Nephron (organoid): ENCODE data around the gene ECEL1.

ENCODE experiments used
- H3K27ac Mint-ChIP-seq, 3 experiments: 2 replicates each; pipeline ENCODE4 v1.8.0; 2020; ENCODE audit warnings: mixed read lengths in 3 of 3, mild to moderate bottlenecking in 2 of 3, moderate library complexity in 1 of 3
- H3K27me3 Mint-ChIP-seq: 2 replicates; pipeline ENCODE4 v1.8.0; 2021; ENCODE audit warnings: low read depth, mild to moderate bottlenecking, moderate library complexity, mixed read lengths
- H3K36me3 Mint-ChIP-seq: 2 replicates; pipeline ENCODE4 v1.8.0; 2020; ENCODE audit warnings: low read depth, mixed read lengths
- H3K4me1 Mint-ChIP-seq: 2 replicates; pipeline ENCODE4 v1.8.0; 2020; ENCODE audit warnings: mixed read lengths
- H3K4me3 Mint-ChIP-seq, 3 experiments: 2 replicates each; pipeline ENCODE4 v1.8.0; 2020; ENCODE audit warnings: mild to moderate bottlenecking in 3 of 3, mixed read lengths in 3 of 3, moderate library complexity in 2 of 3
- H3K9me3 Mint-ChIP-seq: 2 replicates; pipeline ENCODE4 v1.8.0; 2020; ENCODE audit warnings: mixed read lengths
- TF ChIP-seq, protein P1 (sequence below), 3 experiments: fragments of 200-600 bp; sonication (generic); IDR thresholded peaks; one replicate each; pipeline ENCODE4 v1.5.0; 2021; ENCODE audit warnings: antibody characterized with exemption in 3 of 3; ENCODE audit not compliant: unreplicated experiment in 3 of 3

Gene ECEL1

DNA sequence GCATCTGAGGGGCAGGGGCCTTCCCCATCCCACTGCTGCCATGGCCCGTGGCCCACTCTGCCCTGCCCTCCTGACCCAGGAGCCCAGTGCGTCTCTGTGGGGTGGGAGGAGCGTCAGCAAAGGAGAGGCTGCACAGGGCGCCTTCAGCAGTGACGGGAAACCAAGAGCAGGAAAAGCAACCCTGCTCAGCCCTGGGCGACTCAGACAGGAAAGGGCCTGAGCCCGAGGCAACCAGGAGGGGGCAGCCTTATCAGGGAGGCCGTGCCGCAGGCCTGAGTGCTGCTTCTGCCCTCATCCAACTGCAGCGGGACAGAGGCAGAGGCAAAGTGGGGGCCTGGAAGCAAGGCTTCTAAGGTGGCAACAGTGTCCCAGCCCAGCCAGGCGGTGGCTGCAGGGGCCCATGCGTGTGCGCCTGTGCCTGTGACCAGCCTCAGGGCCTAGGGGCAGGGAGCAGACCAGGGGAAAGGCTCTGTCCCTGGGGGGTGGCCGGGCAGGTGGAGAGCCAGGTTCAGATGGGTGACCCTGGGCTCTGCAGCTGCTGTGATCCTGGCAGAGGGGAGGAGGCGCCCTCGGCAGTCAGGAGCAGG, 54.9 kb downstream of the ECEL1 start:
- TF ChIP-seq, protein P1, sequence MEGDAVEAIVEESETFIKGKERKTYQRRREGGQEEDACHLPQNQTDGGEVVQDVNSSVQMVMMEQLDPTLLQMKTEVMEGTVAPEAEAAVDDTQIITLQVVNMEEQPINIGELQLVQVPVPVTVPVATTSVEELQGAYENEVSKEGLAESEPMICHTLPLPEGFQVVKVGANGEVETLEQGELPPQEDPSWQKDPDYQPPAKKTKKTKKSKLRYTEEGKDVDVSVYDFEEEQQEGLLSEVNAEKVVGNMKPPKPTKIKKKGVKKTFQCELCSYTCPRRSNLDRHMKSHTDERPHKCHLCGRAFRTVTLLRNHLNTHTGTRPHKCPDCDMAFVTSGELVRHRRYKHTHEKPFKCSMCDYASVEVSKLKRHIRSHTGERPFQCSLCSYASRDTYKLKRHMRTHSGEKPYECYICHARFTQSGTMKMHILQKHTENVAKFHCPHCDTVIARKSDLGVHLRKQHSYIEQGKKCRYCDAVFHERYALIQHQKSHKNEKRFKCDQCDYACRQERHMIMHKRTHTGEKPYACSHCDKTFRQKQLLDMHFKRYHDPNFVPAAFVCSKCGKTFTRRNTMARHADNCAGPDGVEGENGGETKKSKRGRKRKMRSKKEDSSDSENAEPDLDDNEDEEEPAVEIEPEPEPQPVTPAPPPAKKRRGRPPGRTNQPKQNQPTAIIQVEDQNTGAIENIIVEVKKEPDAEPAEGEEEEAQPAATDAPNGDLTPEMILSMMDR (IDR thresholded peaks at IDR 0.05; ENCODE audit: unreplicated experiment in 3 of 3), result no peak
- Mint-ChIP-seq H3K27ac (no peak overlapping the region), H3K4me3 (no peak overlapping the region), H3K36me3 (no peaks in the 10 kb centered on the region), H3K4me1 (no peaks in the 10 kb centered on the region), H3K9me3 (no peaks in the 10 kb centered on the region), H3K27me3 (peaks cover 33% of the 10 kb centered on the region)

DNA sequence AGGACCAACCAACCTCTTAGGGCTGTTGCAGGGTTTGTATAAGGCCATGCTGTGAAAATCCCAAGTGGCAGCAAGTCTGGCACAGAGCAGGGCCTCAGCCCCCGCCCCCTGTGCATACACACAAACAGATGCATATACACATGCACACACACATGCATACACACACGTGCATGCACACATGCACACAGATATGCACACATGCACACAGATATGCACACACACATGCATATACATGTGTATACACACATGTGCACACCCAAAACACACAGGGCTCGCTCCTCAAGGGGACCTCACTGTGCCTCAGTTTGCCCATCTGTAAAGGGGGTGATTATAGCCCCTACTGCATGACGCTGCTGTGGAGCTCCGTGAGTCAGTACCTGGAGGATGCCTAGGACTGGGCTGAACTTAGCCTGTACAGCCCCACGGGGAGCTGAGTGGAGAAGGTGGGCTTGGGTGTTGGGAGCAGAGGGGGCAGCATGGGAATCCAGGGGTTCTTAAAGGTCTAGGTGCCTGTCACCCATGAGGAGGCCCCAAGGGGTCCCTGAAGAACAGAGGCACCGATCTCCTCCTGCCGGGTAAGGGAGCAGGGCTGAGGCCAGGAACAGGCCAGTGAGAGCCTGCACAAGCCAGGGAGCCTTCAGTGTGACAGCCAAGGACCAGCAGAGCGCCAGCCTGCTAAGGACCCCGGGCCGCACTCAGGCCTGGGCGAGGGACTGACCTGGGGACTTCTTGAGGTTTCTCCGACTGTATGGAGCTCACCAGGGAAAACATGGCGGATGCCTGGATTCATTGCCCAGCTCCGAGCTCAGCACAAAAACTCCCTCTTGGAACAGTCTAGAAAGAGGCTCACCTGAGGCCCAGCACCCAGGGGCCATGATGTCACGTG, 55.7 kb downstream of the ECEL1 start:
- Mint-ChIP-seq H3K36me3 (no peaks in the 10 kb centered on the region), H3K4me3 (no peak overlapping the region), H3K27ac (no peak overlapping the region), H3K4me1 (no peaks in the 10 kb centered on the region), H3K27me3 (peaks cover 27% of the 10 kb centered on the region), H3K9me3 (no peaks in the 10 kb centered on the region)
- TF ChIP-seq, protein P1 (IDR thresholded peaks at IDR 0.05; ENCODE audit: unreplicated experiment in 3 of 3), result no peak
